GM12872 (cell line): ENCODE data around the gene FAM131A.

Source experiments
- TF ChIP-seq, protein P1 (sequence below): IDR thresholded peaks from 3 replicates; pipeline ENCODE4 v1.5.1; 2011; ENCODE audit warnings: low read depth, mild to moderate bottlenecking, low read length, moderate library complexity; ENCODE audit not compliant: insufficient read depth

FAM131A gene

GRCh38 chr3:184378651-184379357 lies 41.4 kb downstream of the FAM131A start:
- TF ChIP-seq, protein P1, sequence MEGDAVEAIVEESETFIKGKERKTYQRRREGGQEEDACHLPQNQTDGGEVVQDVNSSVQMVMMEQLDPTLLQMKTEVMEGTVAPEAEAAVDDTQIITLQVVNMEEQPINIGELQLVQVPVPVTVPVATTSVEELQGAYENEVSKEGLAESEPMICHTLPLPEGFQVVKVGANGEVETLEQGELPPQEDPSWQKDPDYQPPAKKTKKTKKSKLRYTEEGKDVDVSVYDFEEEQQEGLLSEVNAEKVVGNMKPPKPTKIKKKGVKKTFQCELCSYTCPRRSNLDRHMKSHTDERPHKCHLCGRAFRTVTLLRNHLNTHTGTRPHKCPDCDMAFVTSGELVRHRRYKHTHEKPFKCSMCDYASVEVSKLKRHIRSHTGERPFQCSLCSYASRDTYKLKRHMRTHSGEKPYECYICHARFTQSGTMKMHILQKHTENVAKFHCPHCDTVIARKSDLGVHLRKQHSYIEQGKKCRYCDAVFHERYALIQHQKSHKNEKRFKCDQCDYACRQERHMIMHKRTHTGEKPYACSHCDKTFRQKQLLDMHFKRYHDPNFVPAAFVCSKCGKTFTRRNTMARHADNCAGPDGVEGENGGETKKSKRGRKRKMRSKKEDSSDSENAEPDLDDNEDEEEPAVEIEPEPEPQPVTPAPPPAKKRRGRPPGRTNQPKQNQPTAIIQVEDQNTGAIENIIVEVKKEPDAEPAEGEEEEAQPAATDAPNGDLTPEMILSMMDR, result no peak

- TF ChIP-seq, protein P1, result no peak
Measured at GRCh38 chr3:184379358-184380184, 42.2 kb downstream of the FAM131A start, which contains the start of gene CHRD. Gene CHRD (plus strand): TSS chr3:184380054. CDS start chr3:184380319, 265 bp downstream.

- TF ChIP-seq, protein P1, result no peak
Measured at GRCh38 chr3:184380185-184380626, 42.8 kb downstream of the FAM131A start.

DNA sequence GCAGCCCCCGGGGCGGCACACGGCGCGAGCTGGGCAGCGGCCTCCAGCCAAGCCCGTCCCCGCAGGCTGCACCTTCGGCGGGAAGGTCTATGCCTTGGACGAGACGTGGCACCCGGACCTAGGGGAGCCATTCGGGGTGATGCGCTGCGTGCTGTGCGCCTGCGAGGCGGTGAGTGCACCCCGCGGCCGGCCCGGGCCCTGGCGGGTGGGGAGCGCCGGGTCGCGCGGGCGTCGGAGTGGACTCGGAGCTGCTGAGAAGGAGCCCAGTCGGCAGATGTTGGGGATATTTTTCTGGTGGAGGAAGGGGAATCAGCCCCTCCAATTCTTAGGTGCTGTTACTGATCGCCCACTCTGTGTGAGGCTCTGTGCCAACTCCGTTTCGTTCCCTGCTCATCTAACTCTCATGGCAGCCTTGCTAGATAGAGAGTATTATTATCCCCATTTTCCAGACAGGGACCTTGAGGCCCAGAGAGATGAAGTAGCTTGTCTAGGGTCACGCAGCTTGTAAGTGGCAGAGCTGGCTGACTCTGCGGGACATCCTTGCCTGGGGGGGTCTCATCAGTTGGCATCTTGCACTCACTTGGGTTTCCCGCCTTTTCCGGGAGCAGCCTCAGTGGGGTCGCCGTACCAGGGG lies 43.3 kb downstream of the FAM131A start:
- TF ChIP-seq, protein P1, result no peak

GRCh38 chr3:184381261-184382224 lies 44.1 kb downstream of the FAM131A start:
- TF ChIP-seq, protein P1, result no peak

- TF ChIP-seq, protein P1, result no peak
Measured at GRCh38 chr3:184382326-184383032, 45.1 kb downstream of the FAM131A start.
